Hepatocyte (in vitro differentiated cells): ENCODE results near the gene TUBE1. TPM values are rescaled to one million over a fixed set of nuclear protein-coding genes. Genes with fewer than 3 reads are reported as not detected.
A peak's percentile ranks its signal among the peaks of the same experiment; 100 is the strongest.

Experiments
- DNase-seq: peaks from one replicate; pipeline ENCODE4 v3.0.0-alpha.2; 2016; ENCODE audit warnings: low spot score
- H2AFZ ChIP-seq: fragments of 200-600 bp; sonication (generic); 2 replicates; pipeline ENCODE4 v1.6.0; 2016; ENCODE audit warnings: antibody characterized with exemption, mild to moderate bottlenecking
- H3K27ac ChIP-seq: fragments of 200-600 bp; sonication (generic); 2 replicates; pipeline ENCODE4 v1.5.1; 2016; ENCODE audit warnings: mild to moderate bottlenecking
- H3K27me3 ChIP-seq: fragments of 200-600 bp; sonication (generic); 2 replicates; pipeline ENCODE4 v1.6.1; 2016
- H3K36me3 ChIP-seq: fragments of 200-600 bp; sonication (generic); replicated peaks from 2 replicates; pipeline ENCODE4 v1.5.1; 2016; ENCODE audit warnings: low read depth; ENCODE audit not compliant: insufficient read depth
- H3K4me1 ChIP-seq: fragments of 200-600 bp; sonication (generic); 2 replicates; pipeline ENCODE4 v1.5.1; 2016; ENCODE audit warnings: mild to moderate bottlenecking, moderate library complexity; ENCODE audit not compliant: insufficient read depth
- H3K4me2 ChIP-seq: fragments of 200-600 bp; sonication (generic); 2 replicates; pipeline ENCODE4 v1.6.0; 2016
- H3K4me3 ChIP-seq: fragments of 200-600 bp; sonication (generic); 2 replicates; pipeline ENCODE4 v1.5.1; 2016; ENCODE audit warnings: mild to moderate bottlenecking
- H3K79me2 ChIP-seq: fragments of 200-600 bp; sonication (generic); 2 replicates; pipeline ENCODE4 v1.6.0; 2017; ENCODE audit warnings: mild to moderate bottlenecking
- H3K9me2 ChIP-seq: fragments of 200-600 bp; sonication (generic); replicated peaks from 2 replicates; pipeline ENCODE4 v1.6.0; 2017; ENCODE audit warnings: mild to moderate bottlenecking; ENCODE audit not compliant: insufficient read depth
- H3K9me3 ChIP-seq: fragments of 200-600 bp; sonication (generic); 2 replicates; pipeline ENCODE4 v1.5.1; 2016; ENCODE audit warnings: low read depth, mild to moderate bottlenecking
- H4K20me1 ChIP-seq: fragments of 200-600 bp; sonication (generic); 2 replicates; pipeline ENCODE4 v1.6.0; 2016; ENCODE audit warnings: mild to moderate bottlenecking; ENCODE audit not compliant: insufficient read depth, poor library complexity, severe bottlenecking
- EZH2 ChIP-seq: fragments of 200-600 bp; sonication (generic); IDR thresholded peaks from 2 replicates; pipeline ENCODE4 v1.6.1; 2016; ENCODE audit warnings: antibody characterized with exemption, mild to moderate bottlenecking, borderline replicate concordance
- EZH2phosphoT487 ChIP-seq: fragments of 200-600 bp; sonication (generic); IDR thresholded peaks from one replicate; pipeline ENCODE4 v1.6.1; 2018; ENCODE audit warnings: antibody characterized with exemption, mild to moderate bottlenecking, low read depth, moderate library complexity; ENCODE audit not compliant: unreplicated experiment, severe bottlenecking
- WGBS: methylation state at CpG from one replicate; pipeline ENCODE4 v1.1.6; 2016; ENCODE audit warnings: low lambda C conversion rate; ENCODE audit errors: missing lambda C conversion rate; 5-methylcytosine and 5-hydroxymethylcytosine counted together
- polyA plus RNA-seq: library from polyadenylated mRNA; unstranded; fragments of >200 nt; fragmentation: Nextera tagmentation; extraction: Ambion mirVana; gene quantifications from 2 replicates; pipeline ENCODE4 v1.2.1, GENCODE V29; 2016
- total RNA-seq: library from RNA; depleted of rRNA; stranded (reverse); fragments of >200 nt; gene quantifications from 2 replicates; pipeline ENCODE4 v1.2.3, GENCODE V29; 2014
- TF ChIP-seq, protein P1 (sequence below): fragments of 200-600 bp; sonication (generic); IDR thresholded peaks from 2 replicates; pipeline ENCODE4 v1.5.1; 2016; ENCODE audit warnings: antibody characterized with exemption, mild to moderate bottlenecking; ENCODE audit not compliant: poor library complexity

The TUBE1 gene
- total and polyA plus RNA-seq, 2 experiments from 2014 or later: 14.4 to 20.3 TPM

GRCh38 chr6:112038268-112038667 lies 49.0 kb downstream of the TUBE1 start:
- Histone ChIP-seq H3K4me1 (no peaks in the 10 kb centered on the region), H3K36me3 (no peaks in the 10 kb centered on the region), H2AFZ (no peak overlapping the region), H3K9me2 (no peaks in the 10 kb centered on the region), H4K20me1 (no peaks in the 10 kb centered on the region), H3K27me3 (no peaks in the 10 kb centered on the region), H3K27ac (no peak overlapping the region), H3K79me2 (no peaks in the 10 kb centered on the region), H3K4me2 (no peak overlapping the region), H3K4me3 (no peak overlapping the region), H3K9me3 (no peaks in the 10 kb centered on the region)
- no peak for TF ChIP-seq EZH2phosphoT487
- TF ChIP-seq, protein P1, sequence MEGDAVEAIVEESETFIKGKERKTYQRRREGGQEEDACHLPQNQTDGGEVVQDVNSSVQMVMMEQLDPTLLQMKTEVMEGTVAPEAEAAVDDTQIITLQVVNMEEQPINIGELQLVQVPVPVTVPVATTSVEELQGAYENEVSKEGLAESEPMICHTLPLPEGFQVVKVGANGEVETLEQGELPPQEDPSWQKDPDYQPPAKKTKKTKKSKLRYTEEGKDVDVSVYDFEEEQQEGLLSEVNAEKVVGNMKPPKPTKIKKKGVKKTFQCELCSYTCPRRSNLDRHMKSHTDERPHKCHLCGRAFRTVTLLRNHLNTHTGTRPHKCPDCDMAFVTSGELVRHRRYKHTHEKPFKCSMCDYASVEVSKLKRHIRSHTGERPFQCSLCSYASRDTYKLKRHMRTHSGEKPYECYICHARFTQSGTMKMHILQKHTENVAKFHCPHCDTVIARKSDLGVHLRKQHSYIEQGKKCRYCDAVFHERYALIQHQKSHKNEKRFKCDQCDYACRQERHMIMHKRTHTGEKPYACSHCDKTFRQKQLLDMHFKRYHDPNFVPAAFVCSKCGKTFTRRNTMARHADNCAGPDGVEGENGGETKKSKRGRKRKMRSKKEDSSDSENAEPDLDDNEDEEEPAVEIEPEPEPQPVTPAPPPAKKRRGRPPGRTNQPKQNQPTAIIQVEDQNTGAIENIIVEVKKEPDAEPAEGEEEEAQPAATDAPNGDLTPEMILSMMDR: no peak
- DNase-seq: no peak
- 87% methylated on average over 5 of the region's 5 CpGs for WGBS

GRCh38 chr6:112037783-112038216 lies 49.5 kb downstream of the TUBE1 start:
- H3K79me2 ChIP-seq: no peaks in the 10 kb centered on the region
- no peaks in the 10 kb centered on the region for H3K27me3 ChIP-seq
- 75% methylated on average over 8 of the region's 8 CpGs for WGBS
- H4K20me1 ChIP-seq: no peaks in the 10 kb centered on the region
- H2AFZ ChIP-seq: no peak overlapping the region
- TF ChIP-seq, protein P1: no peak
- H3K9me2 ChIP-seq: no peaks in the 10 kb centered on the region
- no peak overlapping the region for H3K4me3 ChIP-seq
- no peaks in the 10 kb centered on the region for H3K36me3 ChIP-seq
- H3K9me3 ChIP-seq: no peaks in the 10 kb centered on the region
- no peak overlapping the region for H3K27ac ChIP-seq
- peak; percentile 30 for DNase-seq
- H3K4me2 ChIP-seq: no peak overlapping the region
- H3K4me1 ChIP-seq: no peaks in the 10 kb centered on the region

GRCh38 chr6:112036088-112036637 lies 51.1 kb downstream of the TUBE1 start:
- Histone ChIP-seq H3K4me1 (peaks cover 2% of the 10 kb centered on the region), H3K36me3 (no peaks in the 10 kb centered on the region), H3K79me2 (no peaks in the 10 kb centered on the region), H3K9me2 (no peaks in the 10 kb centered on the region), H3K27ac (no peak overlapping the region), H3K9me3 (no peaks in the 10 kb centered on the region), H3K4me2 (no peak overlapping the region), H2AFZ (no peak overlapping the region), H4K20me1 (no peaks in the 10 kb centered on the region), H3K27me3 (no peaks in the 10 kb centered on the region), H3K4me3 (no peak overlapping the region)
- no peak for DNase-seq
- TF ChIP-seq, protein P1: no peak
- TF ChIP-seq EZH2 (no peak), EZH2phosphoT487 (no peak)
- WGBS: 87% methylated on average over 4 of the region's 4 CpGs

GRCh38 chr6:112034616-112034995 lies 52.7 kb downstream of the TUBE1 start:
- Histone ChIP-seq H3K36me3 (no peaks in the 10 kb centered on the region), H3K4me1 (peaks cover 12% of the 10 kb centered on the region), H3K9me3 (no peaks in the 10 kb centered on the region), H3K79me2 (no peaks in the 10 kb centered on the region), H3K9me2 (no peaks in the 10 kb centered on the region), H3K27ac (no peak overlapping the region), H3K4me3 (no peak overlapping the region), H4K20me1 (no peaks in the 10 kb centered on the region), H2AFZ (no peak overlapping the region), H3K27me3 (no peaks in the 10 kb centered on the region), H3K4me2 (no peak overlapping the region)
- no peak for DNase-seq
- TF ChIP-seq, protein P1: no peak
- TF ChIP-seq EZH2phosphoT487 (no peak), EZH2 (no peak)
- 93% methylated on average over 4 of the region's 4 CpGs for WGBS
